HepG2 (cell line): ENCODE results near the gene ZFP69B. TPM values are rescaled to one million over a fixed set of nuclear protein-coding genes. Genes with fewer than 3 reads are reported as not detected.

Source experiments
- ATF4 ChIP-seq, 2 experiments: fragments of 450-650 bp in 1 of 2; sonication (generic) in 1 of 2; formaldehyde crosslinking; IDR thresholded peaks; 2 replicates each; pipeline versions ENCODE4 v1.5.0 to v1.8.0; 2020 to 2022; ENCODE audit warnings: mild to moderate bottlenecking in 1 of 2, missing genetic modification reagents in 1 of 2
- BCL6 ChIP-seq: IDR thresholded peaks from 2 replicates; pipeline ENCODE4 v1.6.1; 2016; ENCODE audit warnings: missing genetic modification reagents, missing compliant biosample characterization
- CBFB ChIP-seq: sonication (generic); formaldehyde crosslinking; IDR thresholded peaks from 2 replicates; pipeline ENCODE4 v1.4.0; 2020; ENCODE audit warnings: missing genetic modification reagents
- CREM ChIP-seq, 2 experiments: sonication (generic) in 1 of 2; formaldehyde crosslinking in 1 of 2; IDR thresholded peaks; 2 replicates each; pipeline versions ENCODE4 v1.4.0 to v1.6.1; 2016 to 2020; ENCODE audit warnings: antibody characterized with exemption in 1 of 2, mild to moderate bottlenecking in 1 of 2, missing genetic modification reagents in 1 of 2
- ELK4 ChIP-seq: sonication (generic); formaldehyde crosslinking; IDR thresholded peaks from 2 replicates; pipeline ENCODE4 v1.9.0; 2021; ENCODE audit warnings: missing genetic modification reagents, borderline replicate concordance
- GATAD1 ChIP-seq: IDR thresholded peaks from 2 replicates; pipeline ENCODE4 v1.6.1; 2016; ENCODE audit warnings: missing genetic modification reagents, missing compliant biosample characterization
- KAT8 ChIP-seq: IDR thresholded peaks from 2 replicates; pipeline ENCODE4 v1.6.1; 2016; ENCODE audit warnings: missing genetic modification reagents, missing compliant biosample characterization
- KDM2A ChIP-seq: sonication (generic); formaldehyde crosslinking; IDR thresholded peaks from 2 replicates; pipeline ENCODE4 v1.4.0; 2020; ENCODE audit warnings: low read depth, missing genetic modification reagents, borderline replicate concordance
- KLF11 ChIP-seq: IDR thresholded peaks from 2 replicates; pipeline ENCODE4 v1.6.1; 2016; ENCODE audit warnings: missing compliant biosample characterization
- KMT2A ChIP-seq: sonication (generic); formaldehyde crosslinking; IDR thresholded peaks from 2 replicates; pipeline ENCODE4 v1.4.0; 2020; ENCODE audit warnings: missing genetic modification reagents
- MYC ChIP-seq: sonication (generic); formaldehyde crosslinking; IDR thresholded peaks from 2 replicates; pipeline ENCODE4 v1.9.0; 2021; ENCODE audit warnings: missing genetic modification reagents, borderline replicate concordance
- NFKB2 ChIP-seq: sonication (generic); formaldehyde crosslinking; IDR thresholded peaks from 2 replicates; pipeline ENCODE4 v1.4.0; 2020; ENCODE audit warnings: missing genetic modification reagents, borderline replicate concordance
- NFYB ChIP-seq: sonication (generic); formaldehyde crosslinking; IDR thresholded peaks from 2 replicates; pipeline ENCODE4 v1.4.0; 2020; ENCODE audit warnings: missing genetic modification reagents
- PHF21A ChIP-seq: sonication (generic); formaldehyde crosslinking; IDR thresholded peaks from 2 replicates; pipeline ENCODE4 v1.5.0; 2020; ENCODE audit warnings: mild to moderate bottlenecking, missing genetic modification reagents
- POLR2AphosphoS5 ChIP-seq: IDR thresholded peaks from 2 replicates; pipeline ENCODE4 v1.6.1; 2012; ENCODE audit warnings: low read depth, low read length
- RXRB ChIP-seq: IDR thresholded peaks from 2 replicates; pipeline ENCODE4 v1.6.1; 2016; ENCODE audit warnings: borderline replicate concordance, missing genetic modification reagents, missing compliant biosample characterization
- SMAD3 ChIP-seq: sonication (generic); formaldehyde crosslinking; IDR thresholded peaks from 2 replicates; pipeline ENCODE4 v1.4.0; 2020; ENCODE audit warnings: missing genetic modification reagents
- ZFP91 ChIP-seq: sonication (generic); formaldehyde crosslinking; IDR thresholded peaks from 2 replicates; pipeline ENCODE4 v1.9.0; 2022; ENCODE audit warnings: missing genetic modification reagents, mild to moderate bottlenecking, borderline replicate concordance
- ZNF142 ChIP-seq: sonication (generic); formaldehyde crosslinking; IDR thresholded peaks from 2 replicates; pipeline ENCODE4 v1.4.0; 2020; ENCODE audit warnings: missing genetic modification reagents
- polyA plus RNA-seq, 8 experiments: library from polyadenylated mRNA; depleted of rRNA in 3 of 8; stranded (reverse) in 7 of 8; unstranded in 1 of 8; fragments of >200 nt; fragmentation: Illumina TruSeq in 4 of 8; extraction: Trizol in 4 of 8; gene quantifications; 2 replicates each; pipeline versions ENCODE4 v1.2.1 to v1.2.3, GENCODE V29; 2011 to 2016; ENCODE audit warnings: low read depth in 4 of 8, missing spikeins in 1 of 8, mixed read lengths in 1 of 8; ENCODE audit not compliant: insufficient read depth in 1 of 8
- total RNA-seq, 5 experiments: library from RNA; depleted of rRNA; stranded (reverse); fragments of >200 nt; fragmentation: Illumina TruSeq; extraction: Trizol; gene quantifications; 2 replicates each; pipeline ENCODE4 v1.2.3, GENCODE V29; 2016; ENCODE audit warnings: low read depth in 1 of 5

ZFP69B gene
- total and polyA plus RNA-seq, 2 of the 13 experiments (the other 11 are each of a cell fraction or from before 2014, with no cell fraction given) = 4.6 to 7.7 TPM

- TF ChIP-seq ZFP91 (peak; percentile 25; the same call in 1 of the 2 replicates), GATAD1 (CRISPR knock-in tag) (0 out of 2 replicates have a peak, but pooled peaks have one; percentile 38), NFYB (CRISPR knock-in tag) (no peak), PHF21A (CRISPR knock-in tag) (0 out of 2 replicates have a peak, but pooled peaks have one; percentile 15), BCL6 (CRISPR knock-in tag) (peak; percentile 13; the same call in 1 of the 2 replicates), KLF11 (CRISPR knock-in tag) (0 out of 2 replicates have a peak, but pooled peaks have one; percentile 32), ELK4 (CRISPR knock-in tag) (no peak), KMT2A (CRISPR knock-in tag) (peak; percentile 64; the same call in 1 of the 2 replicates), ATF4 (CRISPR knock-in tag; IDR thresholded peaks at IDR 0.05) (peak; percentile 55 to 98; a peak in 3 of 4 replicates), CREM (IDR thresholded peaks at IDR 0.05) (0 out of 2 replicates have a peak, but pooled peaks have one; percentile 2), CREM (CRISPR knock-in tag; IDR thresholded peaks at IDR 0.05) (no peak), KDM2A (CRISPR knock-in tag) (peak; percentile 59; the same call in 1 of the 2 replicates), KAT8 (CRISPR knock-in tag) (0 out of 2 replicates have a peak, but pooled peaks have one; percentile 20), NFKB2 (CRISPR knock-in tag) (no peak), ZNF142 (no peak), RXRB (CRISPR knock-in tag) (0 out of 2 replicates have a peak, but pooled peaks have one; percentile 1), MYC (CRISPR knock-in tag) (peak; percentile 47; the same call in 1 of the 2 replicates), SMAD3 (0 out of 2 replicates have a peak, but pooled peaks have one; percentile 16), POLR2AphosphoS5 (peak; percentile 43), CBFB (CRISPR knock-in tag) (no peak)
Observed at GRCh38 chr1:40450495-40451237, 390 bp downstream of the ZFP69B start (continued).
